Measurements from ENCODE around the gene TNFRSF9.
A peak's percentile ranks its signal among the peaks of the same experiment; 100 is the strongest.

Gene TNFRSF9

DNA sequence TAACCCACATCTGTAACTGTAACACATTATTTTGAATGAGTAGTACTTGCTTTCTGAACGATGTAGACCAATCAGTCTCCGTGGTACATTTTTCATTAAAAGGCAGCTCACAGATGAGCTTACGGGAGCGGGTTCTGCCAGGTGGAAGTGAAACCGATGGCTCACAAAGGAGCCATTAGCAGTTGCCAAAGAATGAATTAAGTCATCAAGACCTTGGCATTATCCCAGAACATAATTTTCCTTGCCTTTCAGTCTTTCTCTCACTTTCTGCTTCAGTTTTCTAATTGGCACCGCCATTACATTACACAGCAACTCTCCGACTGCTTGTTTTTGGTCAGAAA, 54.3 kb downstream of the TNFRSF9 start:
- DNase-seq (ENCODE audit: insufficient read length, low spot score) (no peak), FAIRE-seq (no peak)
- TF ChIP-seq POU2F2 (IDR thresholded peaks at IDR 0.05; ENCODE audit: low read depth, low read length) (no peak), SPI1 (IDR thresholded peaks at IDR 0.05; ENCODE audit: low read depth, low read length) (peak; percentile 54; the same call in 1 of the 2 replicates)

DNA sequence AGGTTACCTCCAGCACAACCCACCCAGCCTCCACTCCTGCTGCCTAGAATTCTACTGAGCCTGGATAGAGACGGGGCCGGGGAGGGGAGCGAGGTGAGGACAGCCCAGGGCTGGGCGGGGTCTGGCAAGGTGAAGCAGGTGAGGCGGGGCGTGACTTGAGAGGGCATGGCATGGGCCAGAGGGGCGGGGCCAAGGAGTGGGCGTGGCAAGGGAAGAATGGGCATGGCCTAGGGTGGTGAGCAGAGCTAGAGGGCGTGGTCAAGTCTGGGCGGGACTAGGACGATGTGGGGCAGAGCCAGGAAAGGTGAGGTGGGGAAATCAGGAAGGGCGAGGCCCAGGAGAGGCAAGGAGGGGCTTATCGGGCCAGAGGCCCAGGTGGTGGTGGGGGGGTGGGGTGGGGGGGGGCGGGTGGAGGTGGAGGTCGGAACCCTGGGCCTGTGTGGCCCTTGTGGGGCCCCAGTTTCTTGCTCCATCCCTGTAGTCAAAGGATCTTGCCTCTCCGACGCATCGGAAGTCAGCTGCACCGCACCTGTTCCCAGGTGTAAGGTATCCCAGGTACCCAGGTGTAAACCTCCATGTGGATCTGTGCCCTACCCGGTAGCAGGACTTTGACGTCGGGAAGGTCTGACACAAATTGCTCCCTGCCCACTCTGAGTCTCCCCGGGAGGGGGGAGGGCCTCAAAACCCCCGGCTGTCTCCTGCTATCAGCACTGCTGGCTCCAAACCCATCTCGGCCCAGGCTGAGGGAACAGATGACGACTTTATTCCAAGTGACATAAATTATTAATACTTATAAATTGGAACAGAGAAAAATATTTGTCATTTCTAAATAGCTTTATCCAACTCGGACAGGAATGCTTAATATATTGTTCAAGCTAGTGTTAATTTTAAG, 54.9 kb downstream of the TNFRSF9 start:
- FAIRE-seq, result no peak
- no peak for DNase-seq (ENCODE audit: insufficient read length, low spot score)
- TF ChIP-seq SPI1 (IDR thresholded peaks at IDR 0.05; ENCODE audit: low read depth, low read length) (no peak), PAX5 (IDR thresholded peaks at IDR 0.05; ENCODE audit: insufficient read depth, low read length, severe bottlenecking) (no peak), POLR2A (IDR thresholded peaks at IDR 0.05; ENCODE audit: low read depth, low read length) (no peak), POLR2AphosphoS5 (IDR thresholded peaks at IDR 0.05; ENCODE audit: low read depth, low read length) (no peak), TAF1 (IDR thresholded peaks at IDR 0.05; ENCODE audit: low read depth, low read length) (no peak), POU2F2 (IDR thresholded peaks at IDR 0.05; ENCODE audit: low read depth, low read length) (no peak)

DNA sequence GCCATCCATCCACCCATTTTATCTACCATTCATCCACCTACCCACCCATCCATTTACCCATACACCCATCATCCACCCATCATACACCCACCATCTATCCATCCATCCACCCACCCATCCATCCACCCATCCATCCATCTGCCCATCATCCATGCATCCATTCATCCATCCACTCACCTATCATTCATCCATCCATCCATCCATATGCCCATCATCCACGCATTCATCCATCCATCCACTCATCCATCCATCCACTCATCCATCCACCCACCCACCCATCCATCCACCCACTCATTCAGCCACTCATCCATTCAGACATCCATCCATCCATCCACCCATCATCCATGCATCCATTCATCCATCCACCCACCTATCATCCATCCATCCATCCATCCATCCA, 55.9 kb downstream of the TNFRSF9 start:
- DNase-seq (ENCODE audit: insufficient read length, low spot score) (no peak), FAIRE-seq (no peak)
- TF ChIP-seq POU2F2 (IDR thresholded peaks at IDR 0.05; ENCODE audit: low read depth, low read length) (no peak), TAF1 (IDR thresholded peaks at IDR 0.05; ENCODE audit: low read depth, low read length) (no peak), PAX5 (IDR thresholded peaks at IDR 0.05; ENCODE audit: insufficient read depth, low read length, severe bottlenecking) (no peak)

- FAIRE-seq (no peak), DNase-seq (ENCODE audit: insufficient read length, low spot score) (no peak)
- TF ChIP-seq POLR2AphosphoS5 (IDR thresholded peaks at IDR 0.05; ENCODE audit: low read depth, low read length), result no peak
- no peak for TF ChIP-seq POLR2A (IDR thresholded peaks at IDR 0.05; ENCODE audit: low read depth, low read length)
- no peak for TF ChIP-seq PAX5 (IDR thresholded peaks at IDR 0.05; ENCODE audit: insufficient read depth, low read length, severe bottlenecking)
- TF ChIP-seq TAF1 (IDR thresholded peaks at IDR 0.05; ENCODE audit: low read depth, low read length), result no peak
- no peak for TF ChIP-seq POU2F2 (IDR thresholded peaks at IDR 0.05; ENCODE audit: low read depth, low read length)
- TF ChIP-seq SPI1 (IDR thresholded peaks at IDR 0.05; ENCODE audit: low read depth, low read length), result no peak
These were observed 61.4 kb downstream of the TNFRSF9 start for GRCh38 chr1:7879228-7879627.

- FAIRE-seq, result no peak
- no peak for DNase-seq (ENCODE audit: insufficient read length, low spot score)
- TF ChIP-seq POLR2AphosphoS5 (IDR thresholded peaks at IDR 0.05; ENCODE audit: low read depth, low read length) (no peak), SPI1 (IDR thresholded peaks at IDR 0.05; ENCODE audit: low read depth, low read length) (no peak), POLR2A (IDR thresholded peaks at IDR 0.05; ENCODE audit: low read depth, low read length) (no peak), POU2F2 (IDR thresholded peaks at IDR 0.05; ENCODE audit: low read depth, low read length) (no peak), PAX5 (IDR thresholded peaks at IDR 0.05; ENCODE audit: insufficient read depth, low read length, severe bottlenecking) (no peak), TAF1 (IDR thresholded peaks at IDR 0.05; ENCODE audit: low read depth, low read length) (no peak)
These were observed 62.6 kb downstream of the TNFRSF9 start for GRCh38 chr1:7878027-7878426.

DNA sequence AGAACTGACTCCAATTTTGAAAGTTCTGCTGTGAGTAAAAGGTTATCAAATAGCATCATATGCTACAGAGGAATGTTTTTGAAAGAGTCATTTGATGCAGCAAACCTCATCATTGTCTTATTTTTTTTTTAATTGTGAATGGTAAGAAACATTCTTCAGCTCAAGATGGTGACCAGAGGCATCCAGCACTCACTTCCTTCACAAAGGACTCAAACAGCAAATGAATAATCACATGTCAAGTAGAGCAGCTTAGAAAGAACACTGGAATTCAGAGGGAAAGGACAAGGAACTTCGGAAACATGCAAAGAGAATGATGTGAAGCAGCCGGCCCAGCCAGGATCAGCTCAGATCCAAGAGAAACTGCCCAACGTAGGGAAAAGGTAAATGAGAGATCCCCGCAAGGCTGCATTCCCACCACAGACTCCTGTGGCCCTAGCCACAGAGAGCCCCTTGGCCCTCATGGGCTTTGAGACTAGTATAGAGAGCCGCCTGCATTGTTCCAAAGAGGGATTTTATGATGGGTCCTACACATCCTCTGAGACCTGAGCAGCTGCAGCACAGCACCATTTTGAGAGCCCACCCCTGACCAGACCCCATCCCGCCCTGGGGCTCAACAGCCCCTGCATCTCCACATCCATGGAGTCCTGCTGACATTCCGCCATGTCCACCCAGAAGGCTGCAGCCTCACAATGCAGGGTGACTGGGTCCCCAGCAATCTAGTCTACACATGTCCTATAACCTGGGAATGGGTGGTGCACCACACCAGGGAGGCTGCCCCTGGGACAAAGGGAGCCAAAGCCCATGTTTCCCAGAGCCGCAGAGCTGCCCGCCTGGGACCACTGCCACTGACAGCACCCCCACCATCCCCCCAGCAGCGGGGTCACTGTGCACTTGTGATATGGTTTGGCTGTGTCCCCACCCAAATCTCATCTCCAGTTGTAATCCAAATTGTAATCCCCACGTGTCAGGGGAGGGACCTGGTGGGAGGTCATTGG, 66.5 kb downstream of the TNFRSF9 start:
- TF ChIP-seq SPI1 (IDR thresholded peaks at IDR 0.05; ENCODE audit: low read depth, low read length), result no peak
- no peak for TF ChIP-seq POLR2AphosphoS5 (IDR thresholded peaks at IDR 0.05; ENCODE audit: low read depth, low read length)
- no peak for TF ChIP-seq PAX5 (IDR thresholded peaks at IDR 0.05; ENCODE audit: insufficient read depth, low read length, severe bottlenecking)
- DNase-seq (ENCODE audit: insufficient read length, low spot score), result no peak
- FAIRE-seq, result no peak

DNA sequence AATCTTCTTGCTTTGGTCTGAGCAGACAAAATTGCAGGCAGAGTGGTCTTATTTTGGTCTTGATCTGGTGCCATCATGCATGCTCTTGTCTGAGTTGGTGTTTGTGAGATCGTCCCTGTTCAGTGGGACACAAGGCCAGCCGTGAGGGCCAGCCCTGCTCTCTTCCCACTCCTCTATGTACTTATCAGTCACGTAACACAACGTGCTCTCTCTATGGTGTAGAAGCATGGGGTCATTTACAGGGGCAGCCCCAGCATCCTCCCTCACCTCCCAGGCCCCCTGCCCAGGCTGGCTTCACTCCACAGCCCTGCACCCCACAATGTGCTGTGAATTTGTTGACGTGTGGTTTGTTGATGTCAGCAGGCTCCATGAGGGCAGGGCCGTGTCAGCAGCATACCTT, 69.5 kb downstream of the TNFRSF9 start:
- FAIRE-seq, result no peak
- DNase-seq (ENCODE audit: insufficient read length, low spot score), result no peak
- no peak for TF ChIP-seq TAF1 (IDR thresholded peaks at IDR 0.05; ENCODE audit: low read depth, low read length)
- TF ChIP-seq SPI1 (IDR thresholded peaks at IDR 0.05; ENCODE audit: low read depth, low read length), result no peak
- no peak for TF ChIP-seq PAX5 (IDR thresholded peaks at IDR 0.05; ENCODE audit: insufficient read depth, low read length, severe bottlenecking)
- TF ChIP-seq POU2F2 (IDR thresholded peaks at IDR 0.05; ENCODE audit: low read depth, low read length), result no peak
- no peak for TF ChIP-seq POLR2A (IDR thresholded peaks at IDR 0.05; ENCODE audit: low read depth, low read length)
- no peak for TF ChIP-seq POLR2AphosphoS5 (IDR thresholded peaks at IDR 0.05; ENCODE audit: low read depth, low read length)

- FAIRE-seq, result no peak
- no peak for DNase-seq (ENCODE audit: insufficient read length, low spot score)
- no peak for TF ChIP-seq SPI1 (IDR thresholded peaks at IDR 0.05; ENCODE audit: low read depth, low read length)
- TF ChIP-seq POLR2AphosphoS5 (IDR thresholded peaks at IDR 0.05; ENCODE audit: low read depth, low read length), result no peak
- no peak for TF ChIP-seq POLR2A (IDR thresholded peaks at IDR 0.05; ENCODE audit: low read depth, low read length)
- no peak for TF ChIP-seq PAX5 (IDR thresholded peaks at IDR 0.05; ENCODE audit: insufficient read depth, low read length, severe bottlenecking)
- no peak for TF ChIP-seq TAF1 (IDR thresholded peaks at IDR 0.05; ENCODE audit: low read depth, low read length)
- no peak for TF ChIP-seq POU2F2 (IDR thresholded peaks at IDR 0.05; ENCODE audit: low read depth, low read length)
These were observed 71.3 kb downstream of the TNFRSF9 start for GRCh38 chr1:7869136-7869920.
